Gastrocnemius medialis (tissue), 4 donors: ENCODE measurements around the gene ICOS. TPM values are rescaled to one million over a fixed set of nuclear protein-coding genes. Genes with fewer than 3 reads are reported as not detected.
"Not testable (repeated sequence)": the region's sequence is repeated elsewhere in the genome, so short reads cannot be mapped to it uniquely, and the experiment has no call there.

Source experiments
- ATAC-seq, 2 donors: fragments of 150-250 bp; one replicate each; pipeline ENCODE4 v1.9.1; 2016
- DNase-seq, 2 donors: peaks; one replicate each; pipeline ENCODE4 v3.0.0-alpha.2; 2019
- H3K27ac ChIP-seq, 4 donors: fragments of 200-600 bp; sonication (generic); 1 replicate in 1 of 4; 2 replicates in 3 of 4; pipeline ENCODE4 v1.5.1; 2016 to 2018; ENCODE audit warnings: mild to moderate bottlenecking in 2 of 4, moderate library complexity in 1 of 4
- H3K27me3 ChIP-seq, 3 donors: fragments of 200-600 bp; sonication (generic) in 2 of 3; 1 replicate in 1 of 3; 2 replicates in 2 of 3; pipeline versions ENCODE4 v1.5.1 to v1.6.0; 2016 to 2019; ENCODE audit warnings: mild to moderate bottlenecking in 1 of 3, moderate library complexity in 1 of 3
- H3K36me3 ChIP-seq, 2 donors: fragments of 200-600 bp; sonication (generic) in 1 of 2; one replicate each; pipeline ENCODE4 v1.5.1; 2017 to 2018
- H3K4me1 ChIP-seq, 2 donors: fragments of 200-600 bp; sonication (generic) in 1 of 2; one replicate each; pipeline ENCODE4 v1.5.1; 2016 to 2017; ENCODE audit warnings: mild to moderate bottlenecking in 2 of 2
- H3K4me3 ChIP-seq, 4 donors: fragments of 200-600 bp; sonication (generic) in 3 of 4; 1 replicate in 1 of 4; 2 replicates in 3 of 4; pipeline ENCODE4 v1.5.1; 2016 to 2019; ENCODE audit warnings: mild to moderate bottlenecking in 2 of 4
- H3K9me3 ChIP-seq, 3 donors: fragments of 200-600 bp; sonication (generic) in 2 of 3; 1 replicate in 1 of 3; 2 replicates in 2 of 3; pipeline ENCODE4 v1.5.1; 2016 to 2019
- CTCF ChIP-seq, 5 experiments: fragments of 450-650 bp in 3 of 5; fragments of 200-600 bp in 2 of 5; sonication (generic) in 2 of 5; IDR thresholded peaks in 4 of 5; conservative IDR thresholded peaks in 1 of 5; 1 replicate in 4 of 5; 2 replicates in 1 of 5; pipeline ENCODE4 v1.5.1; 2016 to 2019; ENCODE audit warnings: antibody characterized with exemption in 5 of 5, mild to moderate bottlenecking in 3 of 5, moderate library complexity in 3 of 5
- POLR2A ChIP-seq, 2 donors: fragments of 450-650 bp; IDR thresholded peaks; one replicate each; pipeline ENCODE4 v1.6.1; 2017; ENCODE audit warnings: antibody characterized with exemption in 2 of 2, mild to moderate bottlenecking in 2 of 2, moderate library complexity in 2 of 2
- in situ Hi-C, 4 donors: fragments of 200-750 bp; cut with MboI; loops; one replicate each; pipeline versions ENCODE4 v1.15.0 to v1.8.0; 2017; ENCODE audit warnings: low sequenced_read_pairs in 4 of 4
- intact Hi-C: fragments of 100-400 bp; cut with DNase I; formaldehyde crosslinking; loops from one replicate; pipeline ENCODE4 v1.15.1; 2023; ENCODE audit warnings: low total_unique reads
- total RNA-seq, 4 donors: library from RNA; depleted of rRNA; stranded (reverse); fragments of >200 nt; gene quantifications; one replicate each; pipeline versions ENCODE4 v1.1.0 to v1.2.3, GENCODE V29; 2016

The ICOS gene
- total RNA-seq, 4 donors from 2014 or later = not detected

DNA sequence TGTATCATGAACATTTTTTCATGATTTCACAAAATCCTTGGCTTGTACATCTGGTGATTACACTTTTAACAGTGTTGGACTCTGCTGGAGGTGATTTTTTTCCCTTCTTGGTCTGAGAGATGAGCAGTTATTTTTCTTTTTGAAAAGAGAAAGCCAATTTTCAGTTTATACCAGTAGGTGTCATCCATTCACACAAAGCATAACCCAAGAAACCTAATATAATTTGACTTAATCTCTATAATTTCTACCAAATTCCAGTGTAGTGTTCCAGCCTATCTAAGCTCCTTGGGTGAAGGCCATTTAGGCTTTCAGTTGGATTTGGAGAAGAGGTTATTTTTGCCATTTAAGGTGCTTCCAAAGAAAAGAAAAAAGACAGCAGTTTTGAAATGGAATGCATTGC is 7.7 kb upstream of the ICOS start:
- DNase-seq (no peak), ATAC-seq (no peak)
- Histone ChIP-seq H3K4me3 (no peak overlapping the region), H3K27ac (no peak overlapping the region), H3K4me1 (no peaks in the 10 kb centered on the region), H3K27me3 (no peaks in the 10 kb centered on the region), H3K36me3 (no peaks in the 10 kb centered on the region), H3K9me3 (no peaks in the 10 kb centered on the region)
- TF ChIP-seq POLR2A (IDR thresholded peaks at IDR 0.05) = no peak
- intact Hi-C loops = no loop called here
- in situ Hi-C loops = no loop called here

DNA sequence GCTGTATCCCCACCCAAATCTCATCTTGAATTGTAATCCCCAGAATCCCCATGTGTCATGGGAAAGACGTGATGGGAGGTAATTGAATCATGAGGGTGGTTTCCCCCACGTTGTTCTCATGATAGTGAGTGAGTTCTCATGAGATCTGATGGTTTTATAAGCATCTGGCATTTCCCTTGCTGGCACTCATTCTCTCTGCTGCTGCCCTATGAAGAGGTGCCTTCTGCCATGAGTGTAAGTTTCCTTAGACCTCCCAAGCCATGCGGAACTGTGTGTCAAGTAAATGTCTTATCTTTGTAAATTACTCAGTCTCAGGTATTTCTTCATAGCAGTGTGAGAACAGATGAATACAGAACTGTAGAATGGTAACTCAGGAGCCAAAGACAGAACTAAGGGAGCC is 5.3 kb upstream of the ICOS start:
- H3K4me3 ChIP-seq, H3K27me3 ChIP-seq, DNase-seq, H3K9me3 ChIP-seq, H3K27ac ChIP-seq, ATAC-seq, in situ Hi-C loops, intact Hi-C loops, H3K36me3 ChIP-seq, H3K4me1 ChIP-seq: not testable (repeated sequence)

- H3K4me3 ChIP-seq = no peak overlapping the region
- H3K27me3 ChIP-seq = no peaks in the 10 kb centered on the region
- TF ChIP-seq POLR2A (IDR thresholded peaks at IDR 0.05) (no peak), CTCF (IDR thresholded peaks at IDR 0.05 in 4 of 5, conservative IDR thresholded peaks at IDR 0.05 in 1 of 5) (no peak)
- H3K27ac ChIP-seq = no peak overlapping the region
- DNase-seq = no peak
- ATAC-seq = no peak
- H3K36me3 ChIP-seq = no peaks in the 10 kb centered on the region
- intact Hi-C loops = no loop called here
- H3K9me3 ChIP-seq = no peaks in the 10 kb centered on the region
- no peaks in the 10 kb centered on the region for H3K4me1 ChIP-seq
- in situ Hi-C loops = no loop called here
Observed at GRCh38 chr2:203934041-203934492, 2.5 kb upstream of the ICOS start.

GRCh38 chr2:203934711-203935438 is 1.7 kb upstream of the ICOS start:
- no peaks in the 10 kb centered on the region for H3K4me1 ChIP-seq
- in situ Hi-C loops = no loop called here
- H3K36me3 ChIP-seq = no peaks in the 10 kb centered on the region
- ATAC-seq (no peak), DNase-seq (no peak)
- intact Hi-C loops = no loop called here
- TF ChIP-seq CTCF (IDR thresholded peaks at IDR 0.05 in 4 of 5, conservative IDR thresholded peaks at IDR 0.05 in 1 of 5) (no peak), POLR2A (IDR thresholded peaks at IDR 0.05) (no peak)
- no peak overlapping the region for H3K4me3 ChIP-seq
- H3K27ac ChIP-seq = no peak overlapping the region
- no peaks in the 10 kb centered on the region for H3K9me3 ChIP-seq
- H3K27me3 ChIP-seq = no peaks in the 10 kb centered on the region

- Histone ChIP-seq H3K4me3 (no peak overlapping the region), H3K9me3 (no peaks in the 10 kb centered on the region), H3K4me1 (no peaks in the 10 kb centered on the region), H3K36me3 (no peaks in the 10 kb centered on the region), H3K27ac (no peak overlapping the region), H3K27me3 (no peaks in the 10 kb centered on the region)
- intact Hi-C loops (no loop called here), in situ Hi-C loops (no loop called here)
- DNase-seq = no peak
- no peak for ATAC-seq
- TF ChIP-seq CTCF (IDR thresholded peaks at IDR 0.05 in 4 of 5, conservative IDR thresholded peaks at IDR 0.05 in 1 of 5) (no peak), POLR2A (IDR thresholded peaks at IDR 0.05) (no peak)
Observed at GRCh38 chr2:203935568-203935967, 995 bp upstream of the ICOS start.

DNA sequence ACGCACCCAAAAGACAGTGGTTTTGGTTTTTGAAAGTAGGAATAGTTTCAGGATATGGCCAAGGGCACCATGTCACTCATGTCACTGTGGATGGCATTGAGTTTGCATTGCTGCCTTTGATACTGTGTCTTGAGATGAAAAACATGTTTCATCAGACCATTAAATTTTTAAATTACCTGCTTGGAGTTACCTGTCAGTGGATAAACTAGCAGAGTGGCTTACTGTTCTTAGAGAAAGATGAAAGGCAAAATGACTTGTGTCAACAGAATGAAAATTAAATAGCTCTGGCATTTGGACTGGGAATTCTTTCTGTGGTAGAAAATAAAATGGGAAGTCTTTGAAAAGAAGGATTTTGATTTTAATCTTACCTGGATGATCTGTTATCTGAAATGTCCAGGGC is 386 bp downstream of the ICOS start:
- TF ChIP-seq CTCF (IDR thresholded peaks at IDR 0.05 in 4 of 5, conservative IDR thresholded peaks at IDR 0.05 in 1 of 5) (no peak), POLR2A (IDR thresholded peaks at IDR 0.05) (no peak)
- no peak for DNase-seq

More for the DNA sequence above, 386 bp downstream of the ICOS start:
- intact Hi-C loops = no loop called here
- Histone ChIP-seq H3K4me3 (no peak overlapping the region), H3K4me1 (no peaks in the 10 kb centered on the region), H3K27ac (no peak overlapping the region), H3K9me3 (no peaks in the 10 kb centered on the region), H3K36me3 (no peaks in the 10 kb centered on the region), H3K27me3 (no peaks in the 10 kb centered on the region)
- in situ Hi-C loops = no loop called here
- no peak for ATAC-seq
